22Rv1 (cell line): ENCODE measurements around the gene LDLRAD4.

Experiments
- CTCF ChIP-seq: fragments of 450-650 bp; IDR thresholded peaks from 2 replicates; pipeline ENCODE4 v1.5.1; 2017; ENCODE audit warnings: mild to moderate bottlenecking
- ZFX ChIP-seq: fragments of 450-650 bp; IDR thresholded peaks from 2 replicates; pipeline ENCODE4 v1.6.1; 2017; ENCODE audit warnings: antibody characterized with exemption, borderline replicate concordance

DNA sequence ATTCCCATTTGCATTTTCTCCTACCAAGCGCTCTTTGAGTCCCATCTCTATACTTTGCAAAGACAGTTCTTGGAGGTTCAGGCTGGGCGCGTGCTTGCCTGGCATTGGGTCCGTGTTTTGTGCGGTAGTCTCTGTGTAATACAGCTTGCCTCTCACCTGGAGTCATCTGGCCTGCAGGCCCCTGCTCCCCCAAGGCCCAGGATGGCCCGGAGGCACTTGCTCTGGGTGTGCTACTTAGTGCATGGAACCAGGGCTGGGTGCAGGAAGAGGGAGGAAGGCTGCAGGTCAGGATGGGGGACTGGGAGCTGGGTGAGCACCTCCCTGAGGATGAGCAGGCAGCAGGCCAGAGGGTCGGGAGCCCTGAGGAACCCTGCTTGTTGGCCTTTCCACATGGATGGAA is 220.9 kb downstream of the LDLRAD4 start:
- no peak for TF ChIP-seq CTCF
- TF ChIP-seq ZFX, result no peak
